Parathyroid adenoma (tissue), 2 donors: Measurements from ENCODE around the gene LRWD1.
"Not testable (repeated sequence)": the region's sequence is repeated elsewhere in the genome, so short reads cannot be mapped to it uniquely, and the experiment has no call there.

Experiments used
- H2AFZ ChIP-seq: fragments of 300-600 bp; sonication (generic); one replicate; pipeline ENCODE4 v1.7.0; 2017; ENCODE audit warnings: antibody characterized with exemption, mild to moderate bottlenecking
- H3K27ac ChIP-seq: fragments of 300-600 bp; sonication (generic); one replicate; pipeline ENCODE4 v1.7.0; 2017
- H3K27me3 ChIP-seq: fragments of 300-600 bp; sonication (generic); one replicate; pipeline ENCODE4 v1.7.0; 2017; ENCODE audit warnings: low read length; ENCODE audit not compliant: control insufficient read depth, insufficient read depth
- H3K36me3 ChIP-seq: fragments of 300-600 bp; sonication (generic); one replicate; pipeline ENCODE4 v1.7.0; 2017; ENCODE audit warnings: low read length; ENCODE audit not compliant: control insufficient read depth, insufficient read depth
- H3K4me1 ChIP-seq: fragments of 300-600 bp; sonication (generic); one replicate; pipeline ENCODE4 v1.7.0; 2017; ENCODE audit warnings: control low read depth
- H3K4me2 ChIP-seq: fragments of 300-600 bp; sonication (generic); one replicate; pipeline ENCODE4 v1.7.0; 2017; ENCODE audit warnings: low read length
- H3K4me3 ChIP-seq: fragments of 300-600 bp; sonication (generic); one replicate; pipeline ENCODE4 v1.7.0; 2017; ENCODE audit warnings: low read depth, low read length
- H3K79me2 ChIP-seq: fragments of 300-600 bp; sonication (generic); one replicate; pipeline ENCODE4 v1.7.0; 2017; ENCODE audit warnings: control low read depth
- H3K9ac ChIP-seq: fragments of 300-600 bp; sonication (generic); one replicate; pipeline ENCODE4 v1.7.0; 2017; ENCODE audit warnings: mild to moderate bottlenecking
- H3K9me3 ChIP-seq: fragments of 300-600 bp; sonication (generic); one replicate; pipeline ENCODE4 v1.7.0; 2017; ENCODE audit warnings: low read length; ENCODE audit not compliant: control insufficient read depth
- TF ChIP-seq, protein P1 (sequence below): fragments of 300-600 bp; sonication (generic); IDR thresholded peaks from one replicate; pipeline ENCODE4 v1.7.0; 2017; ENCODE audit warnings: antibody characterized with exemption, mild to moderate bottlenecking
- donor health status: primary hyperparathyroidism.

LRWD1 gene

GRCh38 chr7:102469972-102470825 is 5.4 kb downstream of the LRWD1 start:
- H3K27me3 ChIP-seq = no peaks in the 10 kb centered on the region
- H3K4me2 ChIP-seq = no peak overlapping the region
- no peak overlapping the region for H3K9ac ChIP-seq
- no peaks in the 10 kb centered on the region for H3K36me3 ChIP-seq
- H3K79me2 ChIP-seq = no peaks in the 10 kb centered on the region
- H3K4me3 ChIP-seq = no peak overlapping the region
- TF ChIP-seq, protein P1, sequence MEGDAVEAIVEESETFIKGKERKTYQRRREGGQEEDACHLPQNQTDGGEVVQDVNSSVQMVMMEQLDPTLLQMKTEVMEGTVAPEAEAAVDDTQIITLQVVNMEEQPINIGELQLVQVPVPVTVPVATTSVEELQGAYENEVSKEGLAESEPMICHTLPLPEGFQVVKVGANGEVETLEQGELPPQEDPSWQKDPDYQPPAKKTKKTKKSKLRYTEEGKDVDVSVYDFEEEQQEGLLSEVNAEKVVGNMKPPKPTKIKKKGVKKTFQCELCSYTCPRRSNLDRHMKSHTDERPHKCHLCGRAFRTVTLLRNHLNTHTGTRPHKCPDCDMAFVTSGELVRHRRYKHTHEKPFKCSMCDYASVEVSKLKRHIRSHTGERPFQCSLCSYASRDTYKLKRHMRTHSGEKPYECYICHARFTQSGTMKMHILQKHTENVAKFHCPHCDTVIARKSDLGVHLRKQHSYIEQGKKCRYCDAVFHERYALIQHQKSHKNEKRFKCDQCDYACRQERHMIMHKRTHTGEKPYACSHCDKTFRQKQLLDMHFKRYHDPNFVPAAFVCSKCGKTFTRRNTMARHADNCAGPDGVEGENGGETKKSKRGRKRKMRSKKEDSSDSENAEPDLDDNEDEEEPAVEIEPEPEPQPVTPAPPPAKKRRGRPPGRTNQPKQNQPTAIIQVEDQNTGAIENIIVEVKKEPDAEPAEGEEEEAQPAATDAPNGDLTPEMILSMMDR = no peak
- peaks cover 3% of the 10 kb centered on the region for H3K4me1 ChIP-seq
- H2AFZ ChIP-seq = no peak overlapping the region
- no peaks in the 10 kb centered on the region for H3K9me3 ChIP-seq
- H3K27ac ChIP-seq = no peak overlapping the region

DNA sequence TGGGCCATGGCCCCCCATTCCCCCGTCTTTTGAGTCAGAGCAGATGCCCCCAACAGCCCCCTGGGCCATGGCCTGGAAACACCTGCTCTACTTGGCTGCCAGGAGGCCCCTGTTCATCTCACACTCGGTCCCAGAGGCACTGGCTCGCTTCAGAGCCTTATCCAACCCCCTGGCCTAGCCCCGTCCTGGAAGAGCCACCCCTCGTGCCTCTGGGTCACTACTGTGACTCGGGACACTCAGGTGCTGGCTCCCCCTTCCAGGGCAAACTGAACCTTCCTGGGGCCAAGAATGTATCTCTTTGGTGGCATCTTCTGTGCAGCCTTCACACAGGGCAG is 7.0 kb downstream of the LRWD1 start:
- Histone ChIP-seq H3K27ac (no peak overlapping the region), H3K27me3 (no peaks in the 10 kb centered on the region), H2AFZ (no peak overlapping the region), H3K36me3 (no peaks in the 10 kb centered on the region), H3K9ac (no peak overlapping the region), H3K9me3 (no peaks in the 10 kb centered on the region), H3K4me2 (no peak overlapping the region), H3K4me3 (no peak overlapping the region), H3K4me1 (no peaks in the 10 kb centered on the region), H3K79me2 (no peaks in the 10 kb centered on the region)
- TF ChIP-seq, protein P1 = no peak

DNA sequence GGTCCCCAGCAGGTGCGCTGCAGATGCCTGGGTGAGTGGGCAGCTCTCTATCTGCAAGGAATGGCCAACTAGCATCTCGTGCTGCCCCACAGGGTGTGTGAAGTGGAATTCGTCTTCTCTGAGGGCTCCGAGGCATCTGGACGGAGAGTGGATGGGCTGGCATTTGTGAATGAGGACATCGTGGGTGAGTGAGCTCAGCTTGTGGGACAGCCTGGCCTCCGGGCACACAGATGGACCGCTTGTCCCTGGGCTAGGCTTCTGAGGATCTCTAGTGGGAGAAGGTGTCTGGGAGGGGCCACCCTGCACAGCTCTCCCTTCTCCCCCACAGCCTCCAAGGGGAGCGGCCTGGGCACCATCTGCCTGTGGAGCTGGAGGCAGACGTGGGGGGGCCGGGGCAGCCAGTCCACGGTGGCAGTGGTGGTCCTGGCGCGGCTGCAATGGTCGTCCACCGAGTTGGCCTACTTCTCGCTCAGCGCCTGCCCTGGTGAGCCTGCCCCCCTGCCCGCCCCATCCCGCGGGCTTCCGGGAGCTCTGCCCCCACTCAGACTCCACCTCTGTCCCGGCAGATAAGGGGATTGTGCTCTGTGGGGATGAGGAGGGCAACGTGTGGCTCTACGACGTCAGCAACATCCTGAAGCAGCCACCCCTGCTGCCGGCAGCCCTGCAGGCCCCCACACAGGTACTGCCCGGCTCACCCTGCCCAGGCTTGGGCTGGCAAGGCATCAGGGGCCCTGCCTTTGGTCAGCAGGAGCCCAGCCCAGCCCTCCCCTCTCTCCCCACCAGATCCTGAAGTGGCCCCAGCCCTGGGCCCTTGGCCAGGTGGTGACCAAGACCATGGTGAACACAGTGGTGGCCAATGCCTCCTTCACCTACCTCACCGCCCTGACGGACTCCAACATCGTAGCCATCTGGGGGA is 7.6 kb downstream of the LRWD1 start:
- Histone ChIP-seq H3K4me1 (no peaks in the 10 kb centered on the region), H3K79me2 (no peaks in the 10 kb centered on the region), H3K27me3 (no peaks in the 10 kb centered on the region), H3K4me3 (no peak overlapping the region), H3K27ac (no peak overlapping the region), H3K4me2 (no peak overlapping the region), H3K9me3 (no peaks in the 10 kb centered on the region), H2AFZ (no peak overlapping the region), H3K9ac (no peak overlapping the region), H3K36me3 (no peaks in the 10 kb centered on the region)
- TF ChIP-seq, protein P1 = no peak

GRCh38 chr7:102473271-102473991 is 8.6 kb downstream of the LRWD1 start:
- H3K4me1 ChIP-seq = peaks cover 3% of the 10 kb centered on the region
- H3K9me3 ChIP-seq = no peaks in the 10 kb centered on the region
- H3K4me3 ChIP-seq = no peak overlapping the region
- no peak overlapping the region for H2AFZ ChIP-seq
- H3K9ac ChIP-seq = no peak overlapping the region
- H3K27me3 ChIP-seq = no peaks in the 10 kb centered on the region
- no peak overlapping the region for H3K27ac ChIP-seq
- no peak overlapping the region for H3K4me2 ChIP-seq
- TF ChIP-seq, protein P1 = no peak
- no peaks in the 10 kb centered on the region for H3K79me2 ChIP-seq
- H3K36me3 ChIP-seq = no peaks in the 10 kb centered on the region

DNA sequence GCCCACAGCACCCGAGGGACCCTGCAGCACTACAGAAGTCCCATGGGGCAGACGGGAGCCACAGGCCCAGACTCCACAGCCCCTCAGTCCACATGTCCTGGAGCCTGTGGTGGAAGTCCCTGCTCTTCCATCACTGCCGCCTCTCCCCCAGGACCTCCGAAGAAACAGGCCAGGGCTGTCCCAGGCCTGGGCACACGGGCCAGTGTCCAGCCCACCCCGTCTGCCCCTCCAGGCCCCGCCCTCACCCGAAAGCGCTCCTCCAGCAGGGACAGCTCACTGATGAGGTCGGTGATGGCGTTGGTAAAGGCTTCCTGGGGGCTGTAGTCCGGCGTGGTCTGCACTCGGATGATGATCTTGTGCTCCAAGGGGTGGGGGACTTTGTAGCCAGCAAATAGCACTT is 9.3 kb downstream of the LRWD1 start:
- not testable (repeated sequence) for H3K79me2 ChIP-seq, H3K27ac ChIP-seq, H3K27me3 ChIP-seq, H3K9ac ChIP-seq, H3K4me1 ChIP-seq, H3K4me2 ChIP-seq, H3K36me3 ChIP-seq, H2AFZ ChIP-seq, H3K4me3 ChIP-seq, H3K9me3 ChIP-seq

DNA sequence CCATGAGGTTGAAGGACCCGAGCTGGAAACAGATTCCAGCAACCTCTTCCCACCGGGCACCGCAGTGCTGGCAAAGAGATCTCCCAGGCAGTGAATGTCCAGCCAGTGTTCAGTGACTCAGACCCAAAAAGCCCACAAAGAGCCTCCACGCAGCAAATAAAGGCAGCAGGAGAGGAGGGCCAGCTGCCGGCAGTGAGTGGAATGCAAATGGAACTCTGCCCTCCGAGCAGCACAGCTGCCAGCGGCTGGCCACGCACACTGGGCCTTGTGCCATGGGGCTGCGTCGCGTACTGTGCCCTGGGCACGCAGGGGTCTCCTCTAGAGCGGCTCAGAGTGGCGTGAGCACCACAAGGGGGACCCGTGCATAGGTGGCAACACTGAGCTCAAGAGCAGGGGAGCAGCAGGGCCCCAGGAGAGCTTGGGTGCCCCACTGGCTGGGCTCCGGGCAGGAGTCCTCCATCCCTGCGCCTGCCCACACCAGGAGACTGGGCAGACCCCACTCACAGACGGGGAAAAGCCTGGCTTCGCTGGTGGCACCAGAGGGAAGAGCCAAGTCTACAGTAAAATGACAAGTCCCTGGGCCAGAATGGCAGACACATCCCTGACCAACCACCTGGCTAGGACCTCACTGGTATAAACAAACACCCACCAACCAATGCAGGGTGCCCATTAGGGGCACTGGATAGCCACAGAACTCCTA is 10.1 kb downstream of the LRWD1 start:
- H3K4me2 ChIP-seq, H3K79me2 ChIP-seq, H2AFZ ChIP-seq, H3K4me1 ChIP-seq, H3K9me3 ChIP-seq, H3K36me3 ChIP-seq, H3K4me3 ChIP-seq, H3K27me3 ChIP-seq, H3K9ac ChIP-seq, H3K27ac ChIP-seq: not testable (repeated sequence)
